A549 (cell line): ENCODE measurements around the gene TBC1D22A. TPM values are rescaled to one million over a fixed set of nuclear protein-coding genes. Genes with fewer than 3 reads are reported as not detected.

Experiments used
- ATAC-seq, 2 experiments: fragments of 200-7000 bp in 1 of 2; fragments of >200 bp in 1 of 2; cut with Nextera tagmentation in 1 of 2; cut with Tn5 transposase in 1 of 2; 3 replicates each; pipeline versions ENCODE4 v1.8.0 to v1.9.1; 2018 to 2020; ENCODE audit warnings: mild to moderate bottlenecking in 1 of 2, moderate library complexity in 1 of 2
- CTCF ChIA-PET: fragments of 300-600 bp; sonication (Branson Sonifier 250); formaldehyde crosslinking; extraction: SDS; loops from one replicate; lab custom pipeline; 2021; ENCODE audit warnings: antibody characterized with exemption, inconsistent platforms; lab: Yijun Ruan, JAX
- POLR2A ChIA-PET: fragments of 350-600 bp; formaldehyde crosslinking; extraction: SDS; loops from one replicate; lab custom pipeline; 2021; ENCODE audit warnings: antibody characterized with exemption, inconsistent platforms; lab: Yijun Ruan, JAX
- DNase-seq, 2 experiments: peaks; one replicate each; pipeline versions ENCODE4 v3.0.0 to v3.0.0-alpha.2; 2011 to 2016; ENCODE audit warnings: low read depth in 1 of 2, low spot score in 1 of 2
- FAIRE-seq: peaks from 2 replicates; lab custom pipeline; 2011; peaks lifted over from hg19 to GRCh38; lab: Jason Lieb, UNC
- H3K27ac ChIP-seq, 2 experiments: fragments of >200 bp; sonication (Bioruptor Twin); formaldehyde crosslinking; 3 replicates each; pipeline ENCODE4 v1.5.1; 2016 to 2017
- H3K4me1 ChIP-seq: fragments of >200 bp; sonication (Bioruptor Twin); formaldehyde crosslinking; 3 replicates; pipeline ENCODE4 v1.6.1; 2016
- H3K4me2 ChIP-seq: fragments of >200 bp; sonication (Bioruptor Twin); formaldehyde crosslinking; 3 replicates; pipeline ENCODE4 v1.6.1; 2016
- H3K4me3 ChIP-seq: fragments of >200 bp; sonication (Bioruptor Twin); formaldehyde crosslinking; 3 replicates; pipeline ENCODE4 v1.5.1; 2016
- H3K9me3 ChIP-seq: fragments of >200 bp; sonication (Bioruptor Twin); formaldehyde crosslinking; 3 replicates; pipeline ENCODE4 v1.6.1; 2016
- ATOH8 ChIP-seq: fragments of 250-450 bp; sonication (Bioruptor Pico); IDR thresholded peaks from 2 replicates; pipeline ENCODE4 v1.5.0; 2020; ENCODE audit warnings: low read depth, mild to moderate bottlenecking, moderate library complexity
- BHLHE40 ChIP-seq: IDR thresholded peaks from 2 replicates; pipeline ENCODE4 v1.6.1; 2012; ENCODE audit warnings: low read depth, low read length, inconsistent platforms
- CBX2 ChIP-seq: fragments of 200-600 bp; sonication (generic); IDR thresholded peaks from 2 replicates; pipeline ENCODE4 v1.6.1; 2016; ENCODE audit warnings: low read depth, mild to moderate bottlenecking, borderline replicate concordance
- CHD4 ChIP-seq: fragments of 200-600 bp; sonication (generic); IDR thresholded peaks from 2 replicates; pipeline ENCODE4 v1.6.1; 2016; ENCODE audit warnings: antibody characterized with exemption, mild to moderate bottlenecking, borderline replicate concordance
- EHF ChIP-seq: fragments of 250-450 bp; sonication (Bioruptor Pico); IDR thresholded peaks from 2 replicates; pipeline ENCODE4 v1.5.0; 2020; ENCODE audit warnings: mild to moderate bottlenecking
- ELK1 ChIP-seq: fragments of 150-350 bp; IDR thresholded peaks from 2 replicates; pipeline ENCODE4 v1.6.1; 2014; ENCODE audit warnings: low read depth, mild to moderate bottlenecking, low read length
- EP300 ChIP-seq, 2 experiments: fragments of >200 bp; sonication (Bioruptor Twin); formaldehyde crosslinking; IDR thresholded peaks; 2 replicates in 1 of 2; 3 replicates in 1 of 2; pipeline ENCODE4 v1.6.1; 2016 to 2017
- FOSB ChIP-seq: fragments of 250-450 bp; sonication (Bioruptor Pico); IDR thresholded peaks from 2 replicates; pipeline ENCODE4 v1.5.0; 2020; ENCODE audit warnings: mild to moderate bottlenecking, moderate library complexity
- GATA3 ChIP-seq: IDR thresholded peaks from 2 replicates; pipeline ENCODE4 v1.6.1; 2012; ENCODE audit warnings: borderline replicate concordance
- HDAC2 ChIP-seq: fragments of 200-600 bp; sonication (generic); IDR thresholded peaks from 2 replicates; pipeline ENCODE4 v1.6.1; 2016
- HEYL ChIP-seq: fragments of 250-450 bp; sonication (Bioruptor Pico); IDR thresholded peaks from 2 replicates; pipeline ENCODE4 v1.8.0; 2021; ENCODE audit warnings: mild to moderate bottlenecking, moderate library complexity
- HOXA7 ChIP-seq: fragments of 250-450 bp; sonication (Bioruptor Pico); IDR thresholded peaks from 2 replicates; pipeline ENCODE4 v1.5.0; 2020; ENCODE audit warnings: mild to moderate bottlenecking, moderate library complexity
- HOXB13 ChIP-seq: fragments of 250-450 bp; sonication (Bioruptor Pico); IDR thresholded peaks from 2 replicates; pipeline ENCODE4 v1.5.0; 2020; ENCODE audit warnings: low read depth, mild to moderate bottlenecking, moderate library complexity
- JUN ChIP-seq, 2 experiments: fragments of >200 bp; sonication (Bioruptor Twin); formaldehyde crosslinking; IDR thresholded peaks; 2 replicates in 1 of 2; 3 replicates in 1 of 2; pipeline ENCODE4 v1.6.1; 2016 to 2017
- JUNB ChIP-seq: fragments of >200 bp; sonication (Bioruptor Twin); formaldehyde crosslinking; IDR thresholded peaks from 2 replicates; pipeline ENCODE4 v1.6.1; 2016
- KDM1A ChIP-seq: fragments of 200-600 bp; sonication (generic); IDR thresholded peaks from 2 replicates; pipeline ENCODE4 v1.6.1; 2016; ENCODE audit warnings: low read depth, mild to moderate bottlenecking
- KDM5A ChIP-seq: fragments of 200-600 bp; sonication (generic); IDR thresholded peaks from 2 replicates; pipeline ENCODE4 v1.6.1; 2016; ENCODE audit warnings: antibody characterized with exemption, mild to moderate bottlenecking
- MAFK ChIP-seq: fragments of 450-650 bp; IDR thresholded peaks from 2 replicates; pipeline ENCODE4 v1.6.1; 2014; ENCODE audit not compliant: partially characterized antibody
- NFE2L2 ChIP-seq: fragments of 150-350 bp; conservative IDR thresholded peaks from 2 replicates; pipeline ENCODE4 v1.6.1; 2014; ENCODE audit warnings: low read length
- NPAS2 ChIP-seq: fragments of 250-450 bp; sonication (Bioruptor Pico); IDR thresholded peaks from 2 replicates; pipeline ENCODE4 v1.8.0; 2022; ENCODE audit warnings: mild to moderate bottlenecking, moderate library complexity, borderline replicate concordance
- NR3C1 ChIP-seq: fragments of >200 bp; sonication (Bioruptor Twin); formaldehyde crosslinking; IDR thresholded peaks from 3 replicates; pipeline ENCODE4 v1.6.1; 2017
- POLR2A ChIP-seq: IDR thresholded peaks from 2 replicates; pipeline ENCODE4 v1.6.1; 2012; ENCODE audit warnings: mild to moderate bottlenecking, low read length
- POLR2AphosphoS2 ChIP-seq: conservative IDR thresholded peaks from 2 replicates; pipeline ENCODE4 v1.6.1; 2012; ENCODE audit warnings: low read length, improper control_type of control experiment, inconsistent platforms
- RAD21 ChIP-seq, 2 experiments: fragments of >200 bp in 1 of 2; sonication (Bioruptor Twin) in 1 of 2; formaldehyde crosslinking in 1 of 2; IDR thresholded peaks in 1 of 2; conservative IDR thresholded peaks in 1 of 2; 2 replicates in 1 of 2; 3 replicates in 1 of 2; pipeline ENCODE4 v1.6.1; 2012 to 2018; ENCODE audit warnings: inconsistent platforms in 1 of 2
- RARB ChIP-seq: fragments of 250-450 bp; sonication (Bioruptor Pico); IDR thresholded peaks from 2 replicates; pipeline ENCODE4 v1.8.0; 2021; ENCODE audit warnings: mild to moderate bottlenecking, moderate library complexity
- RCOR1 ChIP-seq: fragments of 150-350 bp; IDR thresholded peaks from 2 replicates; pipeline ENCODE4 v1.6.1; 2014; ENCODE audit warnings: antibody characterized with exemption, low read length, low read depth
- RFX5 ChIP-seq: fragments of 450-650 bp; IDR thresholded peaks from 2 replicates; pipeline ENCODE4 v1.7.1; 2014; ENCODE audit warnings: antibody characterized with exemption, mild to moderate bottlenecking, moderate library complexity
- TFCP2L1 ChIP-seq: fragments of 250-450 bp; sonication (Bioruptor Pico); IDR thresholded peaks from 2 replicates; pipeline ENCODE4 v1.5.0; 2021; ENCODE audit warnings: mild to moderate bottlenecking
- ZC3H11A ChIP-seq: fragments of 450-650 bp; IDR thresholded peaks from 2 replicates; pipeline ENCODE4 v1.6.1; 2014; ENCODE audit warnings: antibody characterized with exemption, mild to moderate bottlenecking
- ZFP36 ChIP-seq: fragments of 450-650 bp; IDR thresholded peaks from 2 replicates; pipeline ENCODE4 v1.6.1; 2014; ENCODE audit warnings: borderline replicate concordance; ENCODE audit not compliant: partially characterized antibody
- WGBS: methylation state at CpG from one replicate; pipeline ENCODE4 v1.1.6; 2017; ENCODE audit errors: missing lambda C conversion rate; 5-methylcytosine and 5-hydroxymethylcytosine counted together
- polyA plus RNA-seq, 4 experiments: library from polyadenylated mRNA; depleted of rRNA in 3 of 4; stranded (reverse); fragments of >200 nt; fragmentation: RNase III in 1 of 4; extraction: RNeasy Plus Mini Kit Qiagen cat#74134 plus additional on column Dnase treatment in 1 of 4; gene quantifications; 2 replicates in 3 of 4; 3 replicates in 1 of 4; pipeline ENCODE4 v1.2.3, GENCODE V29; 2011 to 2017
- TF ChIP-seq, protein P1 (sequence below): fragments of 250-450 bp; sonication (Bioruptor Pico); IDR thresholded peaks from 2 replicates; pipeline ENCODE4 v1.5.0; 2021; ENCODE audit warnings: mild to moderate bottlenecking, moderate library complexity, borderline replicate concordance
- TF ChIP-seq, protein P2 (sequence below): IDR thresholded peaks from 2 replicates; pipeline ENCODE4 v1.6.1; 2012
- TF ChIP-seq, protein P3 (sequence below): IDR thresholded peaks from 2 replicates; pipeline ENCODE4 v1.6.1; 2012; ENCODE audit warnings: low read depth, borderline replicate concordance
- TF ChIP-seq, protein P4 (sequence below): IDR thresholded peaks from 2 replicates; pipeline ENCODE4 v1.6.1; 2012

The TBC1D22A gene
- polyA plus RNA-seq, 2 of the 4 experiments (the other 2 are of a cell fraction): 8.9 to 10.8 TPM

GRCh38 chr22:47146391-47146790 is 383.9 kb downstream of the TBC1D22A start (continued):
- TF ChIP-seq HOXB13 (CRISPR knock-in tag): no peak
- TF ChIP-seq ZFP36: no peak
- TF ChIP-seq MAFK: no peak

DNA sequence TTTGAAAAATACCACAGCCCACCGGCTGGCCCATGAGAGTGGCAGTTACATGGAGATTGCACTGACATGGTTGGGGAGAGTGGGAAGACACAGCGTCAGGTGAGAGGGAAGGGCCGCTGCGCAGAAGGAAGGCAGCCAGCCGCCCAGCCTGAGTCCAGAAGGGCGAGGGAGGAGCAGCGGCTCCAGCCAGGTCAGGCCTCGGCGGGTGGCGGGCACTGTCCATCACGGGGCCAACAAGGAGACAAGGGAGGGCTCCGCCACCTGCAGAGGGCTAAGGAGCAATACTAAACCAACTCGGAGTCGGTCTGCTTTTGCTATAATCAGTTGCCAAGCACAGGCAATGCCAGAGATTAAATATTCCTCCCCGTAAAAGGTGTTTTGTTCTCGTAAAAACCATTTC is 384.5 kb downstream of the TBC1D22A start:
- TF ChIP-seq KDM5A (no peak), CHD4 (no peak), HDAC2 (no peak), RFX5 (no peak), RCOR1 (no peak), HOXA7 (no peak), JUNB (no peak), NFE2L2 (no peak), POLR2AphosphoS2 (no peak), ZFP36 (no peak), RAD21 (conservative IDR thresholded peaks at IDR 0.05 in 1 of 2, IDR thresholded peaks at IDR 0.05 in 1 of 2) (no peak), EP300 (IDR thresholded peaks at IDR 0.05) (no peak), ELK1 (no peak), JUN (IDR thresholded peaks at IDR 0.05) (no peak), KDM1A (no peak), EHF (CRISPR knock-in tag) (no peak), TFCP2L1 (CRISPR knock-in tag) (no peak), CBX2 (no peak)
- TF ChIP-seq, protein P1, sequence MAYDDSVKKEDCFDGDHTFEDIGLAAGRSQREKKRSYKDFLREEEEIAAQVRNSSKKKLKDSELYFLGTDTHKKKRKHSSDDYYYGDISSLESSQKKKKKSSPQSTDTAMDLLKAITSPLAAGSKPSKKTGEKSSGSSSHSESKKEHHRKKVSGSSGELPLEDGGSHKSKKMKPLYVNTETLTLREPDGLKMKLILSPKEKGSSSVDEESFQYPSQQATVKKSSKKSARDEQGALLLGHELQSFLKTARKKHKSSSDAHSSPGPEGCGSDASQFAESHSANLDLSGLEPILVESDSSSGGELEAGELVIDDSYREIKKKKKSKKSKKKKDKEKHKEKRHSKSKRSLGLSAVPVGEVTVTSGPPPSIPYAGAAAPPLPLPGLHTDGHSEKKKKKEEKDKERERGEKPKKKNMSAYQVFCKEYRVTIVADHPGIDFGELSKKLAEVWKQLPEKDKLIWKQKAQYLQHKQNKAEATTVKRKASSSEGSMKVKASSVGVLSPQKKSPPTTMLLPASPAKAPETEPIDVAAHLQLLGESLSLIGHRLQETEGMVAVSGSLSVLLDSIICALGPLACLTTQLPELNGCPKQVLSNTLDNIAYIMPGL (CRISPR knock-in tag): no peak
- TF ChIP-seq, protein P2, sequence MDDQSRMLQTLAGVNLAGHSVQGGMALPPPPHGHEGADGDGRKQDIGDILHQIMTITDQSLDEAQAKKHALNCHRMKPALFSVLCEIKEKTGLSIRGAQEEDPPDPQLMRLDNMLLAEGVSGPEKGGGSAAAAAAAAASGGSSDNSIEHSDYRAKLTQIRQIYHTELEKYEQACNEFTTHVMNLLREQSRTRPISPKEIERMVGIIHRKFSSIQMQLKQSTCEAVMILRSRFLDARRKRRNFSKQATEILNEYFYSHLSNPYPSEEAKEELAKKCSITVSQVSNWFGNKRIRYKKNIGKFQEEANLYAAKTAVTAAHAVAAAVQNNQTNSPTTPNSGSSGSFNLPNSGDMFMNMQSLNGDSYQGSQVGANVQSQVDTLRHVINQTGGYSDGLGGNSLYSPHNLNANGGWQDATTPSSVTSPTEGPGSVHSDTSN: no peak
- no peak overlapping the region for H3K4me3 ChIP-seq
- POLR2A ChIA-PET: no interaction called here
- no peak for FAIRE-seq
- H3K4me1 ChIP-seq: no peaks in the 10 kb centered on the region
- no peak overlapping the region for H3K27ac ChIP-seq
- 92% methylated on average over 16 of the region's 16 CpGs for WGBS
- no peak for ATAC-seq
- H3K9me3 ChIP-seq: no peaks in the 10 kb centered on the region
- CTCF ChIA-PET: no interaction called here
- no peak overlapping the region for H3K4me2 ChIP-seq
- no peak for DNase-seq

GRCh38 chr22:47147572-47147971 is 385.1 kb downstream of the TBC1D22A start:
- no peak overlapping the region for H3K4me3 ChIP-seq
- DNase-seq (no peak), ATAC-seq (no peak), FAIRE-seq (no peak)
- ChIA-PET POLR2A (no interaction called here), CTCF (no interaction called here)
- no peak for TF ChIP-seq FOSB
- no peak for TF ChIP-seq BHLHE40
- TF ChIP-seq KDM1A: no peak
- no peak for TF ChIP-seq RCOR1
- no peak for TF ChIP-seq GATA3
- TF ChIP-seq NR3C1: no peak
- TF ChIP-seq, protein P3, sequence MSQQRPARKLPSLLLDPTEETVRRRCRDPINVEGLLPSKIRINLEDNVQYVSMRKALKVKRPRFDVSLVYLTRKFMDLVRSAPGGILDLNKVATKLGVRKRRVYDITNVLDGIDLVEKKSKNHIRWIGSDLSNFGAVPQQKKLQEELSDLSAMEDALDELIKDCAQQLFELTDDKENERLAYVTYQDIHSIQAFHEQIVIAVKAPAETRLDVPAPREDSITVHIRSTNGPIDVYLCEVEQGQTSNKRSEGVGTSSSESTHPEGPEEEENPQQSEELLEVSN: no peak
- TF ChIP-seq RARB (CRISPR knock-in tag): no peak
- TF ChIP-seq POLR2A: no peak
- TF ChIP-seq CHD4: no peak
- TF ChIP-seq NPAS2: no peak
- no peak for TF ChIP-seq NFE2L2
- TF ChIP-seq, protein P4, sequence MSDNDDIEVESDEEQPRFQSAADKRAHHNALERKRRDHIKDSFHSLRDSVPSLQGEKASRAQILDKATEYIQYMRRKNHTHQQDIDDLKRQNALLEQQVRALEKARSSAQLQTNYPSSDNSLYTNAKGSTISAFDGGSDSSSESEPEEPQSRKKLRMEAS: no peak
- TF ChIP-seq POLR2AphosphoS2: no peak
- TF ChIP-seq ZC3H11A: no peak
- no peak for TF ChIP-seq KDM5A
- no peak for TF ChIP-seq ATOH8 (CRISPR knock-in tag)
- TF ChIP-seq EP300 (IDR thresholded peaks at IDR 0.05): no peak
- no peak for TF ChIP-seq HEYL (CRISPR knock-in tag)
- H3K27ac ChIP-seq: no peak overlapping the region
- no peaks in the 10 kb centered on the region for H3K9me3 ChIP-seq
- no peaks in the 10 kb centered on the region for H3K4me1 ChIP-seq
- no peak overlapping the region for H3K4me2 ChIP-seq
- WGBS: 87% methylated on average over 5 of the region's 13 CpGs
